ENCODE measurements around the gene PTPRM.

Gene PTPRM

GRCh38 chr18:8330575-8330974 lies 763.5 kb downstream of the PTPRM start:
- WGBS, 2 experiments: 92 to 93% methylated on average over 10 of the region's 10 CpGs
- peaks cover 4% of the 10 kb centered on the region for H3K4me1 ChIP-seq (ENCODE audit: control insufficient read depth, insufficient read depth, low read length)
- no peak overlapping the region for H3K27ac ChIP-seq (ENCODE audit: insufficient read depth, low read depth, low read length, poor library complexity, severe bottlenecking)
- H3K4me3 ChIP-seq (ENCODE audit: insufficient read depth, low read depth, low read length): no peak overlapping the region
- H3K9me3 ChIP-seq (ENCODE audit: control insufficient read depth, low read length): no peaks in the 10 kb centered on the region
- H3K36me3 ChIP-seq (ENCODE audit: control insufficient read depth, insufficient read depth, low read length): no peaks in the 10 kb centered on the region
- H3K27me3 ChIP-seq (ENCODE audit: control insufficient read depth, insufficient read depth, low read length, poor library complexity, severe bottlenecking): no peaks in the 10 kb centered on the region

- 97 to 99% methylated on average over 4 of the region's 4 CpGs for WGBS, 2 experiments
- peaks cover 4% of the 10 kb centered on the region for H3K4me1 ChIP-seq (ENCODE audit: control insufficient read depth, insufficient read depth, low read length)
- no peaks in the 10 kb centered on the region for H3K9me3 ChIP-seq (ENCODE audit: control insufficient read depth, low read length)
Measured at GRCh38 chr18:8332286-8332685, 765.2 kb downstream of the PTPRM start.

GRCh38 chr18:8333961-8334360 lies 766.8 kb downstream of the PTPRM start:
- Histone ChIP-seq H3K27ac (ENCODE audit: insufficient read depth, low read depth, low read length, poor library complexity, severe bottlenecking) (no peak overlapping the region), H3K9me3 (ENCODE audit: control insufficient read depth, low read length) (no peaks in the 10 kb centered on the region), H3K27me3 (ENCODE audit: control insufficient read depth, insufficient read depth, low read length, poor library complexity, severe bottlenecking) (no peaks in the 10 kb centered on the region), H3K4me3 (ENCODE audit: insufficient read depth, low read depth, low read length) (no peak overlapping the region), H3K36me3 (ENCODE audit: control insufficient read depth, insufficient read depth, low read length) (no peaks in the 10 kb centered on the region), H3K4me1 (ENCODE audit: control insufficient read depth, insufficient read depth, low read length) (peaks cover 4% of the 10 kb centered on the region)
- WGBS, 2 experiments: 81 to 91% methylated on average over 1 of the region's 1 CpG

More at GRCh38 chr18:8332286-8332685, 765.2 kb downstream of the PTPRM start:
- Histone ChIP-seq H3K4me3 (ENCODE audit: insufficient read depth, low read depth, low read length) (no peak overlapping the region), H3K27me3 (ENCODE audit: control insufficient read depth, insufficient read depth, low read length, poor library complexity, severe bottlenecking) (no peaks in the 10 kb centered on the region), H3K27ac (ENCODE audit: insufficient read depth, low read depth, low read length, poor library complexity, severe bottlenecking) (no peak overlapping the region), H3K36me3 (ENCODE audit: control insufficient read depth, insufficient read depth, low read length) (no peaks in the 10 kb centered on the region)

GRCh38 chr18:8337211-8337610 lies 770.1 kb downstream of the PTPRM start:
- Histone ChIP-seq H3K27me3 (ENCODE audit: control insufficient read depth, insufficient read depth, low read length, poor library complexity, severe bottlenecking) (no peaks in the 10 kb centered on the region), H3K36me3 (ENCODE audit: control insufficient read depth, insufficient read depth, low read length) (no peaks in the 10 kb centered on the region), H3K4me1 (ENCODE audit: control insufficient read depth, insufficient read depth, low read length) (peaks cover 11% of the 10 kb centered on the region), H3K9me3 (ENCODE audit: control insufficient read depth, low read length) (no peaks in the 10 kb centered on the region), H3K27ac (ENCODE audit: insufficient read depth, low read depth, low read length, poor library complexity, severe bottlenecking) (no peak overlapping the region), H3K4me3 (ENCODE audit: insufficient read depth, low read depth, low read length) (no peak overlapping the region)
- 86 to 98% methylated on average over 3 of the region's 3 CpGs for WGBS, 2 experiments

GRCh38 chr18:8339210-8339609 lies 772.1 kb downstream of the PTPRM start:
- H3K4me1 ChIP-seq (ENCODE audit: control insufficient read depth, insufficient read depth, low read length): peaks cover 7% of the 10 kb centered on the region
- WGBS, 2 experiments: 87 to 94% methylated on average over 4 of the region's 4 CpGs
- H3K9me3 ChIP-seq (ENCODE audit: control insufficient read depth, low read length): no peaks in the 10 kb centered on the region
- no peak overlapping the region for H3K4me3 ChIP-seq (ENCODE audit: insufficient read depth, low read depth, low read length)
- no peak overlapping the region for H3K27ac ChIP-seq (ENCODE audit: insufficient read depth, low read depth, low read length, poor library complexity, severe bottlenecking)
- no peaks in the 10 kb centered on the region for H3K36me3 ChIP-seq (ENCODE audit: control insufficient read depth, insufficient read depth, low read length)
- H3K27me3 ChIP-seq (ENCODE audit: control insufficient read depth, insufficient read depth, low read length, poor library complexity, severe bottlenecking): no peaks in the 10 kb centered on the region

GRCh38 chr18:8339952-8340351 lies 772.8 kb downstream of the PTPRM start:
- Histone ChIP-seq H3K9me3 (ENCODE audit: control insufficient read depth, low read length) (no peaks in the 10 kb centered on the region), H3K27ac (ENCODE audit: insufficient read depth, low read depth, low read length, poor library complexity, severe bottlenecking) (no peak overlapping the region)

GRCh38 chr18:8341481-8342230 lies 774.5 kb downstream of the PTPRM start:
- peaks cover 7% of the 10 kb centered on the region for H3K4me1 ChIP-seq (ENCODE audit: control insufficient read depth, insufficient read depth, low read length)
- H3K9me3 ChIP-seq (ENCODE audit: control insufficient read depth, low read length): no peaks in the 10 kb centered on the region
- no peaks in the 10 kb centered on the region for H3K36me3 ChIP-seq (ENCODE audit: control insufficient read depth, insufficient read depth, low read length)
- WGBS, 2 experiments: 84 to 86% methylated on average over 6 of the region's 6 CpGs
- no peaks in the 10 kb centered on the region for H3K27me3 ChIP-seq (ENCODE audit: control insufficient read depth, insufficient read depth, low read length, poor library complexity, severe bottlenecking)
- no peak overlapping the region for H3K27ac ChIP-seq (ENCODE audit: insufficient read depth, low read depth, low read length, poor library complexity, severe bottlenecking)
- H3K4me3 ChIP-seq (ENCODE audit: insufficient read depth, low read depth, low read length): no peak overlapping the region

More at GRCh38 chr18:8339952-8340351, 772.8 kb downstream of the PTPRM start:
- Histone ChIP-seq H3K27me3 (ENCODE audit: control insufficient read depth, insufficient read depth, low read length, poor library complexity, severe bottlenecking) (no peaks in the 10 kb centered on the region), H3K4me1 (ENCODE audit: control insufficient read depth, insufficient read depth, low read length) (peaks cover 7% of the 10 kb centered on the region), H3K36me3 (ENCODE audit: control insufficient read depth, insufficient read depth, low read length) (no peaks in the 10 kb centered on the region), H3K4me3 (ENCODE audit: insufficient read depth, low read depth, low read length) (no peak overlapping the region)
- WGBS, 2 experiments: 92 to 93% methylated on average over 9 to 10 of the region's 10 CpGs

GRCh38 chr18:8348051-8348720 lies 781.1 kb downstream of the PTPRM start:
- H3K27ac ChIP-seq (ENCODE audit: insufficient read depth, low read depth, low read length, poor library complexity, severe bottlenecking): no peak overlapping the region
- H3K4me3 ChIP-seq (ENCODE audit: insufficient read depth, low read depth, low read length): no peak overlapping the region
- no peaks in the 10 kb centered on the region for H3K4me1 ChIP-seq (ENCODE audit: control insufficient read depth, insufficient read depth, low read length)
- no peaks in the 10 kb centered on the region for H3K9me3 ChIP-seq (ENCODE audit: control insufficient read depth, low read length)
- no peaks in the 10 kb centered on the region for H3K27me3 ChIP-seq (ENCODE audit: control insufficient read depth, insufficient read depth, low read length, poor library complexity, severe bottlenecking)
- no peaks in the 10 kb centered on the region for H3K36me3 ChIP-seq (ENCODE audit: control insufficient read depth, insufficient read depth, low read length)
- 91 to 94% methylated on average over 17 of the region's 17 CpGs for WGBS, 2 experiments

- H3K4me3 ChIP-seq (ENCODE audit: insufficient read depth, low read depth, low read length): no peak overlapping the region
- H3K9me3 ChIP-seq (ENCODE audit: control insufficient read depth, low read length): no peaks in the 10 kb centered on the region
- no peaks in the 10 kb centered on the region for H3K27me3 ChIP-seq (ENCODE audit: control insufficient read depth, insufficient read depth, low read length, poor library complexity, severe bottlenecking)
- H3K36me3 ChIP-seq (ENCODE audit: control insufficient read depth, insufficient read depth, low read length): no peaks in the 10 kb centered on the region
- no peak overlapping the region for H3K27ac ChIP-seq (ENCODE audit: insufficient read depth, low read depth, low read length, poor library complexity, severe bottlenecking)
- no peaks in the 10 kb centered on the region for H3K4me1 ChIP-seq (ENCODE audit: control insufficient read depth, insufficient read depth, low read length)
- whole genome bisulfite sequencing, 2 experiments: 88 to 93% methylated on average over 3 of the region's 3 CpGs
Measured at GRCh38 chr18:8349608-8350323, 782.6 kb downstream of the PTPRM start.

GRCh38 chr18:8350628-8351027 lies 783.5 kb downstream of the PTPRM start:
- H3K9me3 ChIP-seq (ENCODE audit: control insufficient read depth, low read length): no peaks in the 10 kb centered on the region

More at GRCh38 chr18:8350628-8351027, 783.5 kb downstream of the PTPRM start:
- Histone ChIP-seq H3K4me3 (ENCODE audit: insufficient read depth, low read depth, low read length) (no peak overlapping the region), H3K27ac (ENCODE audit: insufficient read depth, low read depth, low read length, poor library complexity, severe bottlenecking) (no peak overlapping the region), H3K27me3 (ENCODE audit: control insufficient read depth, insufficient read depth, low read length, poor library complexity, severe bottlenecking) (no peaks in the 10 kb centered on the region), H3K4me1 (ENCODE audit: control insufficient read depth, insufficient read depth, low read length) (no peaks in the 10 kb centered on the region), H3K36me3 (ENCODE audit: control insufficient read depth, insufficient read depth, low read length) (no peaks in the 10 kb centered on the region)
- WGBS, 2 experiments: 74% methylated on average over 5 of the region's 5 CpGs

Data from ectodermal cell (in vitro differentiated cells).